NOMO-1 treated with dmso at 0.1 percent for 144 hours (cell line): ENCODE data around the gene EIF3I.

Experiments
- DNase-seq: peaks from one replicate; lab custom pipeline; 2025; ENCODE audit not compliant: unreplicated experiment; lab: John Stamatoyannopoulos, UW

The EIF3I gene

GRCh38 chr1:32221980-32222755, at the start of gene EIF3I, which contains the start of gene TMEM234:
Gene EIF3I (plus strand): TSS chr1:32222407. CDS start chr1:32222442, 35 bp downstream.
Gene TMEM234 (minus strand): TSS chr1:32222353. CDS start chr1:32222322, 31 bp downstream.
- peak; percentile 76 for DNase-seq

- DNase-seq, result no peak
Measured at GRCh38 chr1:32172621-32173245, 49.5 kb upstream of the EIF3I start.

- DNase-seq, result peak; percentile 58
Measured at GRCh38 chr1:32178380-32179192, 43.6 kb upstream of the EIF3I start.

GRCh38 chr1:32179193-32179442, 43.1 kb upstream of the EIF3I start:
- DNase-seq, result no peak

GRCh38 chr1:32179443-32180185, 42.6 kb upstream of the EIF3I start, which contains the start of gene TXLNA:
Gene TXLNA (plus strand): TSS chr1:32179675. CDS start chr1:32180346, 671 bp downstream.
- DNase-seq, result peak; percentile 91

GRCh38 chr1:32180186-32181060, 41.8 kb upstream of the EIF3I start:
- no peak for DNase-seq

- no peak for DNase-seq
Measured at GRCh38 chr1:32181065-32181464, 41.1 kb upstream of the EIF3I start.

- DNase-seq, result no peak
Measured at GRCh38 chr1:32181563-32181962, 40.6 kb upstream of the EIF3I start.

- DNase-seq, result no peak
Measured at GRCh38 chr1:32182060-32182459, 40.1 kb upstream of the EIF3I start.

GRCh38 chr1:32184650-32185049, 37.6 kb upstream of the EIF3I start:
- no peak for DNase-seq

GRCh38 chr1:32186077-32186476, 36.1 kb upstream of the EIF3I start:
- no peak for DNase-seq

GRCh38 chr1:32186491-32186890, 35.7 kb upstream of the EIF3I start:
- no peak for DNase-seq

GRCh38 chr1:32187850-32188249, 34.4 kb upstream of the EIF3I start:
- DNase-seq, result no peak

GRCh38 chr1:32192220-32192948, 29.8 kb upstream of the EIF3I start:
- DNase-seq, result no peak

GRCh38 chr1:32194984-32195383, 27.2 kb upstream of the EIF3I start:
- DNase-seq, result no peak

GRCh38 chr1:32195531-32195930, 26.7 kb upstream of the EIF3I start:
- no peak for DNase-seq

- no peak for DNase-seq
Measured at GRCh38 chr1:32195972-32196823, 26.0 kb upstream of the EIF3I start.

GRCh38 chr1:32197074-32197473, 25.1 kb upstream of the EIF3I start:
- DNase-seq, result no peak

- DNase-seq, result no peak
Measured at GRCh38 chr1:32197837-32198236, 24.4 kb upstream of the EIF3I start.
